ENCODE data around the gene IGFBP7. TPM values are rescaled to one million over a fixed set of nuclear protein-coding genes. Genes with fewer than 3 reads are reported as not detected.
"Not testable (repeated sequence)": the region's sequence is repeated elsewhere in the genome, so short reads cannot be mapped to it uniquely, and the experiment has no call there.

IGFBP7 gene
- total RNA-seq, 2 donors from 2014 or later: 11.7 to 82.1 TPM

- Mint-ChIP-seq H3K27me3 (no peaks in the 10 kb centered on the region), H3K9me3 (no peaks in the 10 kb centered on the region), H3K36me3 (no peaks in the 10 kb centered on the region), H3K27ac (peak overlapping the region in 1 of 2 donors; percentile 21), H3K4me3 (no peak overlapping the region), H3K4me1 (ENCODE audit: low read depth in 2 of 2) (peaks cover 24 to 50% of the 10 kb centered on the region in 2 donors)
- DNase-seq (ENCODE audit: low spot score) (no peak), ATAC-seq (no peak)
Observed at GRCh38 chr4:57065730-57066482, 44.3 kb downstream of the IGFBP7 start.

DNA sequence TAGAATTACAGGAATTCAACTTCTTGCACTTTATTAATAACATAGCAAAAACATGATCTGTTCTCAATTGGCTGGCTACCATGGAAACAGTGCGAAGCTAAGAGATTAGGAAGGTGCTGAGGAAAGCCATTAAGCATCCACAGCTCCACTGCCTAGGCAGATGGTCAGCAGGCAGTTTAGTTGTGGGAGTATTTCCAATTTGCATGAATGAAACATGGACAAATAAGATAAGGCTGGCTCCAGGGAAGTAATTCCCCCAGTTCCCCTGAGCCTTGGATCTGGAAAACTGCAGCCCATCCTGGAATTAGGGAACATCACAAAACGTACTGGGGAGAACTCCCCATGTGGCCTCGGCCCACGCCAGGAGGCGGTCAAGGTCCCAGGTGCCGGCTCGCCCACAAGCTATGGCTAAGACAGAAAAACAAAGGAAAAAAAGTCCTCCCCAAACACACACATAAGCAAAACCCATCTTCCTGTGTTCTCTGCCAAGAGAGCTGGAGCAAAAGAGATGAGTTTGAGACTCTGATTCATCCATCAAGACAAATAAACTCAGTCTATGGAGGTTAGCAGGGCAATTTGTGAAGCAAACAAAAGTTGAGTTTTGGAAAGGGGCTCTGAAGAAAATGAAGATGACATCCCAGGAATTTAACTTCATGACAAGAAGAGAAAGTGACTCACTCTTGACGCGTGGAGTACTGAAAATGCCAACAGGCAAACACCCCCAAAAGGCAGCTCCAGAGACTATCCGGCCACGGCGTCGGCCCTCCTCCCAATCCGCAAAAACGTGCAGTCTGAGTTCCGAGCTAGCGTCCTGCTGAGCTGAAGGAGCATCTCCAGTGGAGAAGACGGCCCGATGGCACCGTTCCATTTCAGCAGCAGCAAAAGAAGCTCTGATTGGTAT, 45.1 kb downstream of the IGFBP7 start:
- H3K4me3 Mint-ChIP-seq: no peak overlapping the region
- H3K36me3 Mint-ChIP-seq: no peaks in the 10 kb centered on the region
- H3K27ac Mint-ChIP-seq: no peak overlapping the region
- H3K27me3 Mint-ChIP-seq: no peaks in the 10 kb centered on the region
- H3K9me3 Mint-ChIP-seq: no peaks in the 10 kb centered on the region
- DNase-seq (ENCODE audit: low spot score) (no peak), ATAC-seq (no peak)
- peaks cover 20 to 46% of the 10 kb centered on the region in 2 donors for H3K4me1 Mint-ChIP-seq (ENCODE audit: low read depth in 2 of 2)

DNA sequence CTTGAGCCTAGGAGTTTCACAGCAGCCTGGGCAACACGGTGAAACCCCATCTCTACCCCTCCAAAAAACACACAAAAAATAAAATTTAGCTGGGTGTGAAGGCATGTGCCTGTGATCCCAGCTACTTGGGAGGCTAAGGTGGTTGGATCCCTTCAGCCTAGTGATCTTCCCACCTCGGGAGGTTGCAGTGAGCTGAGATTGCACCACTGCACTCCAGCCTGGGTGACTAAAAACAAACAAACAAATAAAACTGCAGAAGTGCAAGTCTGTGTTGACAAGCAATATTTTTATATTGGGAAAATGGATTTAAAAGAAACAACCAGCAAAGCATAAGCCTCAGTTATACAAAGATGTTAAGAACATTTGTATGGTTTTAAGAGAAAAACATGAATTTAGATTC, 46.1 kb downstream of the IGFBP7 start:
- H3K4me3 Mint-ChIP-seq: no peak overlapping the region
- H3K4me1 Mint-ChIP-seq (ENCODE audit: low read depth in 2 of 2): peaks cover 24 to 48% of the 10 kb centered on the region in 2 donors
- H3K36me3 Mint-ChIP-seq: peaks cover 3% of the 10 kb centered on the region
- ATAC-seq (no peak), DNase-seq (ENCODE audit: low spot score) (no peak)
- no peak overlapping the region for H3K27ac Mint-ChIP-seq
- H3K27me3 Mint-ChIP-seq: no peaks in the 10 kb centered on the region
- H3K9me3 Mint-ChIP-seq: no peaks in the 10 kb centered on the region

GRCh38 chr4:57063518-57063917, 46.7 kb downstream of the IGFBP7 start:
- Mint-ChIP-seq H3K4me3 (no peak overlapping the region), H3K9me3 (no peaks in the 10 kb centered on the region), H3K36me3 (peaks cover 7% of the 10 kb centered on the region), H3K4me1 (ENCODE audit: low read depth in 2 of 2) (peaks cover 26 to 50% of the 10 kb centered on the region in 2 donors), H3K27ac (peak overlapping the region in 1 of 2 donors; percentile 48), H3K27me3 (no peaks in the 10 kb centered on the region)
- DNase-seq (ENCODE audit: low spot score): no peak
- no peak for ATAC-seq

DNA sequence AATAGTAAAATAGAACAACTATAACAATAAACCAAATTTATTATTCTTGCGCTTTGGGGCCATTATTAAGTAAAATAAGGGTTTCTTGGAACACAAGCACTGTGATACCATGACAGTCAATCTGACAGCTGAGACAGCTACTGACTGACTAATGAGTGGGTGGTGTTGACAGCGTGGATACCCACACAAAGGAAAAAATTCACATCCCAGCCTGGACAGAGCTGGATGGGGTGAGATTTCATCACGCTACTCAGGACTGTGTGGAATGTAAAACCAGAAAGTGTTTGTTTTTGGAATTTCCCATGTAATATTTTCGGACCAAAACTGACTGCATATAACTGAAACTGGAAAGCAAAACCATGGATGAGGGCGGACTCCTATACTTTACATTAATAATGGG, 48.8 kb downstream of the IGFBP7 start:
- Mint-ChIP-seq H3K27ac (no peak overlapping the region), H3K27me3 (no peaks in the 10 kb centered on the region), H3K36me3 (peaks cover 7% of the 10 kb centered on the region), H3K4me1 (ENCODE audit: low read depth in 2 of 2) (peaks cover 28 to 51% of the 10 kb centered on the region in 2 donors), H3K9me3 (no peaks in the 10 kb centered on the region), H3K4me3 (no peak overlapping the region)
- DNase-seq (ENCODE audit: low spot score) (no peak), ATAC-seq (no peak)

DNA sequence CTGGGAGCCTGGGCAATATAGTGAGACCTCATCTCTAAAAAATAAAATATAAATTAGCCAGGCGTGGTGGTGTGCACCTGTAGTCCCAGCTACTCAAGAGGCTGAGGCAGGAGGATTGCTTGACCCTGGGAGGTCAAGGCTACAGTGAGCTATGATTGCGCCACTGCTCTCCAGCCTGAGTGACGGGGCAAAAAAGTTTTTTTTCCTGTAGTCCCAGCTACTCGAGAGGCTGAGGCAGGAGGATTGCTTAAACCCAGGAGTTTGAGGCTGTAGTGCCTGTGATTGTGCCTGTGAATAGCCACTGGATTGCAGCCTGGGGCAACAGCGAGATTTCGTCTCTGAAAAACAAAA, 49.5 kb downstream of the IGFBP7 start:
- not testable (repeated sequence) for H3K9me3 Mint-ChIP-seq; DNase-seq (ENCODE audit: low spot score); H3K27me3 Mint-ChIP-seq; H3K36me3 Mint-ChIP-seq; ATAC-seq; H3K4me3 Mint-ChIP-seq
- Mint-ChIP-seq H3K27ac (peak overlapping the region in 1 of 2 donors; percentile 13), H3K4me1 (ENCODE audit: low read depth in 2 of 2) (peaks cover 28 to 51% of the 10 kb centered on the region in 2 donors)

GRCh38 chr4:57059890-57060716, 50.1 kb downstream of the IGFBP7 start:
- no peak overlapping the region for H3K4me3 Mint-ChIP-seq
- H3K9me3 Mint-ChIP-seq: no peaks in the 10 kb centered on the region
- H3K27ac Mint-ChIP-seq: peak overlapping the region in 1 of 2 donors; percentile 13
- H3K4me1 Mint-ChIP-seq (ENCODE audit: low read depth in 2 of 2): peaks cover 28 to 47% of the 10 kb centered on the region in 2 donors
- H3K36me3 Mint-ChIP-seq: peaks cover 7% of the 10 kb centered on the region
- ATAC-seq: no peak
- DNase-seq (ENCODE audit: low spot score): no peak
- no peaks in the 10 kb centered on the region for H3K27me3 Mint-ChIP-seq

- Mint-ChIP-seq H3K27ac (peak overlapping the region in 1 of 2 donors; percentile 40), H3K36me3 (peaks cover 7% of the 10 kb centered on the region), H3K4me1 (ENCODE audit: low read depth in 2 of 2) (peaks cover 35 to 48% of the 10 kb centered on the region in 2 donors), H3K9me3 (no peaks in the 10 kb centered on the region), H3K4me3 (no peak overlapping the region), H3K27me3 (no peaks in the 10 kb centered on the region)
- ATAC-seq (no peak), DNase-seq (ENCODE audit: low spot score) (no peak)
Observed at GRCh38 chr4:57055886-57056285, 54.3 kb downstream of the IGFBP7 start.

DNA sequence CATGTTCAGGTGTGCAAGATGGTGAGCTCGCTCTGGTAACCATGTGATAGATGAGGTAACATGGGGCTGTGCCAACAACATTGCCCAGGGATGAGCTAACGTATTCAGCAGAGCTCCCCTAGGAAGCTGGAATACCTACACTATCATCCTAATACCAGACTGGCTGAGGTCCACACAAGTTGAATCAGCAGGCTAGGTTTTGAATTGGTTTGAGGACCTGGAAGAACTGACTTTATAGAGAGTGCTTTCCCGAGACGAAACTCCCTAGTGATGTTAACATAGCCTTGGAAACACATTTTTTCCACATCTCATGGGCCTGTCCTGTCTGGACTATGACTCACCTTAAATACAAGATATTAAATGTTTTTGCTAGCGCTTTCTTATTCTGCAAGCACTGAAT, 56.7 kb downstream of the IGFBP7 start:
- Mint-ChIP-seq H3K4me1 (ENCODE audit: low read depth in 2 of 2) (peaks cover 28 to 38% of the 10 kb centered on the region in 2 donors), H3K36me3 (no peaks in the 10 kb centered on the region), H3K4me3 (no peak overlapping the region), H3K27me3 (no peaks in the 10 kb centered on the region), H3K27ac (no peak overlapping the region), H3K9me3 (no peaks in the 10 kb centered on the region)
- DNase-seq (ENCODE audit: low spot score) (no peak), ATAC-seq (no peak)

- Mint-ChIP-seq H3K9me3 (no peaks in the 10 kb centered on the region), H3K4me1 (ENCODE audit: low read depth in 2 of 2) (peaks cover 21 to 35% of the 10 kb centered on the region in 2 donors), H3K4me3 (no peak overlapping the region), H3K36me3 (no peaks in the 10 kb centered on the region), H3K27ac (no peak overlapping the region), H3K27me3 (no peaks in the 10 kb centered on the region)
- ATAC-seq (no peak), DNase-seq (ENCODE audit: low spot score) (no peak)
Observed at GRCh38 chr4:57051524-57051923, 58.7 kb downstream of the IGFBP7 start.

DNA sequence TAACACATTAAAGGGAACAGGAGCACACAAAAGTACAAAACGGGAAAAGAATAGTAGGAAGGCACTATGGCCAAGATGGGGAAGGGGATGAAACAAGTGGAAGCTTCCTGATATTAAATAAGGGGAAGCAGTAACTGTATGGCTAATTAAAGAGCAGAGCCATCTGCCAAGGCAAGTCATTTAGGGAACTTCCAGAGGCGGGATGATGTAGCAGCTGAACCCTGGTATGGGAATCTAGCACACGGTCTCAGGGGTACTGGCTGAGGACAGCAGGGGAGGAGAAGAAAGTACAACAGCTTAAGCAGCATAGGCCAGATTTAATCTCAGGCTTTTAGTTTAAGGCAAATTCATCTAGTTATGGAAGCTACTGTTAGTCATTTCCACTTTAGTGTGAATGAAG, 59.1 kb downstream of the IGFBP7 start:
- Mint-ChIP-seq H3K27ac (no peak overlapping the region), H3K27me3 (no peaks in the 10 kb centered on the region), H3K4me1 (ENCODE audit: low read depth in 2 of 2) (peaks cover 21 to 32% of the 10 kb centered on the region in 2 donors), H3K9me3 (no peaks in the 10 kb centered on the region), H3K4me3 (no peak overlapping the region), H3K36me3 (no peaks in the 10 kb centered on the region)
- ATAC-seq (no peak), DNase-seq (ENCODE audit: low spot score) (no peak)

GRCh38 chr4:57048590-57049304, 61.4 kb downstream of the IGFBP7 start:
- Mint-ChIP-seq H3K4me1 (ENCODE audit: low read depth in 2 of 2) (peaks cover 21 to 30% of the 10 kb centered on the region in 2 donors), H3K27ac (no peak overlapping the region), H3K9me3 (no peaks in the 10 kb centered on the region), H3K4me3 (no peak overlapping the region), H3K27me3 (no peaks in the 10 kb centered on the region), H3K36me3 (no peaks in the 10 kb centered on the region)
- DNase-seq (ENCODE audit: low spot score) (no peak), ATAC-seq (no peak)

DNA sequence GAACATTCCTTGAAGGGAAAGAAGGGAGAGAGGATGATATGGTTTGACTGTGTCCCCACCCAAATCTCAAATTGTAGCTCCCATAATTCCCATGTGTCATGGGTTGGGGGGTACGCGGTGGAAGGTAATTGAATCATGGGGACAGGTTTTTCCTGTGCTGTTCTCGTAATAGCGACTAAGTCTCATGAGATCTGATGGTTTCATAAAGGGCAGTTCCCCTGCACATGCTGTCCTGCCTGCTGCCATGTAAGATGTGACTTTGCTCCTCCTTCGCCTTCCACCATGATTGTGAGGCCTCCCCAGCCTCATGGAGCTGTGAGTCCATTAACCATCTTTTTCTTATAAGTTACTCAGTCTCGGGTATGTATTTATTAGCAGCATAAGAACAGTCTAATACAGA, 63.1 kb downstream of the IGFBP7 start:
- H3K4me1 Mint-ChIP-seq (ENCODE audit: low read depth in 2 of 2): peaks cover 20 to 30% of the 10 kb centered on the region in 2 donors
- DNase-seq (ENCODE audit: low spot score); H3K27me3 Mint-ChIP-seq; ATAC-seq; H3K4me3 Mint-ChIP-seq; H3K9me3 Mint-ChIP-seq; H3K36me3 Mint-ChIP-seq: not testable (repeated sequence)
- H3K27ac Mint-ChIP-seq: peak overlapping the region in 1 of 2 donors; percentile 68

Data from natural killer cell treated with Interleukin-12 subunit alpha and Interleukin-12 subunit beta and Interleukin-15 and Interleukin-18, amount 100 ng/mL, for 72 hours (primary cell).